Gastrocnemius medialis (tissue), 4 donors: ENCODE measurements around the gene THBS1.

Experiments
- POLR2A ChIP-seq, 2 donors: fragments of 450-650 bp; IDR thresholded peaks; one replicate each; pipeline ENCODE4 v1.6.1; 2017; ENCODE audit warnings: antibody characterized with exemption in 2 of 2, mild to moderate bottlenecking in 2 of 2, moderate library complexity in 2 of 2
- TF ChIP-seq, protein P1 (sequence below), 5 experiments: fragments of 450-650 bp in 3 of 5; fragments of 200-600 bp in 2 of 5; sonication (generic) in 2 of 5; IDR thresholded peaks in 4 of 5; conservative IDR thresholded peaks in 1 of 5; 1 replicate in 4 of 5; 2 replicates in 1 of 5; pipeline ENCODE4 v1.5.1; 2016 to 2019; ENCODE audit warnings: antibody characterized with exemption in 5 of 5, mild to moderate bottlenecking in 3 of 5, moderate library complexity in 3 of 5

DNA sequence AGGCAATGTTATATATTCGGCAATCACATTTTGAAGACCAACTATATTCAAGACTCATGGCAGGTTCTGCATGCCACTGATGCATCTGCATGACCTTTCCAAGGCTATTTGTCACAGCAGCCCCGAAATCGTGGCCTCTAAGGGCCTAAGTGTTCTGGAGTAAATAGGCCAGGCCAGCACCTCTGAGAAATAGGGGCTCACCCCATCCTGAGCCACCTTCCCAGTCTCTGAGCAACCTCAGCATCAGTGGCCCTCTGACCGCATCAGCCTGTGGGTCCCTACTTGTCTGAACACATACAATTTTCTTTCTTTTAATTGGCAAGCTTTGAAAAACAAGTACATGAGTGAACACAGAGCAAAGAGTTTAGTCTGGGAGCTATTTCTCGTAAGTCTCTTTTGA is 45.9 kb upstream of the THBS1 start:
- TF ChIP-seq, protein P1, sequence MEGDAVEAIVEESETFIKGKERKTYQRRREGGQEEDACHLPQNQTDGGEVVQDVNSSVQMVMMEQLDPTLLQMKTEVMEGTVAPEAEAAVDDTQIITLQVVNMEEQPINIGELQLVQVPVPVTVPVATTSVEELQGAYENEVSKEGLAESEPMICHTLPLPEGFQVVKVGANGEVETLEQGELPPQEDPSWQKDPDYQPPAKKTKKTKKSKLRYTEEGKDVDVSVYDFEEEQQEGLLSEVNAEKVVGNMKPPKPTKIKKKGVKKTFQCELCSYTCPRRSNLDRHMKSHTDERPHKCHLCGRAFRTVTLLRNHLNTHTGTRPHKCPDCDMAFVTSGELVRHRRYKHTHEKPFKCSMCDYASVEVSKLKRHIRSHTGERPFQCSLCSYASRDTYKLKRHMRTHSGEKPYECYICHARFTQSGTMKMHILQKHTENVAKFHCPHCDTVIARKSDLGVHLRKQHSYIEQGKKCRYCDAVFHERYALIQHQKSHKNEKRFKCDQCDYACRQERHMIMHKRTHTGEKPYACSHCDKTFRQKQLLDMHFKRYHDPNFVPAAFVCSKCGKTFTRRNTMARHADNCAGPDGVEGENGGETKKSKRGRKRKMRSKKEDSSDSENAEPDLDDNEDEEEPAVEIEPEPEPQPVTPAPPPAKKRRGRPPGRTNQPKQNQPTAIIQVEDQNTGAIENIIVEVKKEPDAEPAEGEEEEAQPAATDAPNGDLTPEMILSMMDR (IDR thresholded peaks at IDR 0.05 in 4 of 5, conservative IDR thresholded peaks at IDR 0.05 in 1 of 5) = no peak
- no peak for TF ChIP-seq POLR2A (IDR thresholded peaks at IDR 0.05)
